GM19438 (cell line): ENCODE data around the gene STK17B.
A peak's percentile ranks its signal among the peaks of the same experiment; 100 is the strongest.

Source experiments
- ATAC-seq: cut with Tn5 transposase; IDR thresholded peaks from one replicate; pipeline ENCODE4 v1.9.1; 2021; ENCODE audit warnings: low read depth; ENCODE audit not compliant: unreplicated experiment

Gene STK17B

GRCh38 chr2:196186266-196186980 is 15.0 kb upstream of the STK17B start:
- no peak for ATAC-seq

GRCh38 chr2:196184921-196185320 is 13.5 kb upstream of the STK17B start:
- no peak for ATAC-seq

- ATAC-seq: no peak
Measured at GRCh38 chr2:196183528-196184231, 12.3 kb upstream of the STK17B start.

GRCh38 chr2:196183172-196183473 is 11.7 kb upstream of the STK17B start:
- ATAC-seq: peak; percentile 32

GRCh38 chr2:196182439-196183171 is 11.2 kb upstream of the STK17B start:
- peak; percentile 94 for ATAC-seq

GRCh38 chr2:196181484-196181883 is 10.1 kb upstream of the STK17B start:
- no peak for ATAC-seq

- no peak for ATAC-seq
Measured at GRCh38 chr2:196177124-196177523, 5.7 kb upstream of the STK17B start.

- ATAC-seq: peak; percentile 67
Measured at GRCh38 chr2:196176142-196176738, 4.9 kb upstream of the STK17B start.

- no peak for ATAC-seq
Measured at GRCh38 chr2:196174404-196174803, 3.0 kb upstream of the STK17B start.

GRCh38 chr2:196173505-196173904 is 2.1 kb upstream of the STK17B start:
- no peak for ATAC-seq

- ATAC-seq: no peak
Measured at GRCh38 chr2:196172951-196173350, 1.6 kb upstream of the STK17B start.

- no peak for ATAC-seq
Measured at GRCh38 chr2:196171946-196172345, 568 bp upstream of the STK17B start.

- peak; percentile 13 for ATAC-seq
Measured at GRCh38 chr2:196170606-196171247, 651 bp downstream of the STK17B start.

GRCh38 chr2:196170213-196170605 is 1.2 kb downstream of the STK17B start:
- peak; percentile 25 for ATAC-seq

GRCh38 chr2:196169516-196169915 is 1.9 kb downstream of the STK17B start:
- no peak for ATAC-seq

- ATAC-seq: no peak
Measured at GRCh38 chr2:196168181-196168580, 3.2 kb downstream of the STK17B start.

- no peak for ATAC-seq
Measured at GRCh38 chr2:196167666-196168065, 3.7 kb downstream of the STK17B start.

- ATAC-seq: no peak
Measured at GRCh38 chr2:196166876-196167275, 4.5 kb downstream of the STK17B start.

GRCh38 chr2:196165016-196165415 is 6.4 kb downstream of the STK17B start:
- ATAC-seq: no peak

GRCh38 chr2:196163285-196163684 is 8.1 kb downstream of the STK17B start:
- no peak for ATAC-seq
